ENCODE results near the gene ZNF560.

Gene ZNF560

GRCh38 chr19:9487016-9487415, 11.4 kb downstream of the ZNF560 start:
- no peaks in the 10 kb centered on the region for H3K36me3 ChIP-seq (ENCODE audit: control insufficient read depth in 4 of 4, insufficient read depth in 4 of 4, low read length in 3 of 4)
- H3K9me3 ChIP-seq (ENCODE audit: control extremely low read depth in 1 of 5, control insufficient read depth in 4 of 5, insufficient read depth in 2 of 5, low read depth in 1 of 5, low read length in 4 of 5): peaks cover 7 to 39% (median 30%) of the 10 kb centered on the region in 5 experiments
- ChIA-PET CTCF (no interaction called here), POLR2A (no interaction called here)
- 94% methylated on average over 2 of the region's 2 CpGs for WGBS (ENCODE audit: insufficient coverage)
- H3K4me3 ChIP-seq (ENCODE audit: control insufficient read depth in 1 of 7, extremely low read depth in 1 of 7, insufficient read depth in 4 of 7, low read depth in 2 of 7, low read length in 6 of 7): no peak overlapping the region
- no peaks in the 10 kb centered on the region for H3K27me3 ChIP-seq (replicated peaks in 2 of 5; ENCODE audit: control insufficient read depth in 4 of 5, insufficient read depth in 5 of 5, low read length in 4 of 5)
- DNase-seq: peak in 2 of 3 donors; percentile 14 to 28
- H3K27ac ChIP-seq (ENCODE audit: insufficient read depth in 1 of 2, low read depth in 1 of 2, low read length in 2 of 2, poor library complexity in 1 of 2, severe bottlenecking in 2 of 2): no peak overlapping the region
- H3K4me1 ChIP-seq (ENCODE audit: control extremely low read depth in 1 of 4, control insufficient read depth in 4 of 4, insufficient read depth in 4 of 4, low read length in 3 of 4): no peaks in the 10 kb centered on the region

GRCh38 chr19:9485140-9485539, 13.3 kb downstream of the ZNF560 start:
- CTCF ChIA-PET: no interaction called here
- POLR2A ChIA-PET: no interaction called here
- no peaks in the 10 kb centered on the region for H3K36me3 ChIP-seq (ENCODE audit: control insufficient read depth in 4 of 4, insufficient read depth in 4 of 4, low read length in 3 of 4)
- peaks cover 6 to 38% (median 28%) of the 10 kb centered on the region in 5 experiments for H3K9me3 ChIP-seq (ENCODE audit: control extremely low read depth in 1 of 5, control insufficient read depth in 4 of 5, insufficient read depth in 2 of 5, low read depth in 1 of 5, low read length in 4 of 5)
- 100% methylated on average over 1 of the region's 2 CpGs for WGBS (ENCODE audit: insufficient coverage)
- no peak overlapping the region for H3K4me3 ChIP-seq (ENCODE audit: control insufficient read depth in 1 of 7, extremely low read depth in 1 of 7, insufficient read depth in 4 of 7, low read depth in 2 of 7, low read length in 6 of 7)
- H3K27me3 ChIP-seq (replicated peaks in 2 of 5; ENCODE audit: control insufficient read depth in 4 of 5, insufficient read depth in 5 of 5, low read length in 4 of 5): no peaks in the 10 kb centered on the region
- no peak for DNase-seq
- no peaks in the 10 kb centered on the region for H3K4me1 ChIP-seq (ENCODE audit: control extremely low read depth in 1 of 4, control insufficient read depth in 4 of 4, insufficient read depth in 4 of 4, low read length in 3 of 4)
- H3K27ac ChIP-seq (ENCODE audit: insufficient read depth in 1 of 2, low read depth in 1 of 2, low read length in 2 of 2, poor library complexity in 1 of 2, severe bottlenecking in 2 of 2): no peak overlapping the region

GRCh38 chr19:9474975-9475374, 23.4 kb downstream of the ZNF560 start:
- ChIA-PET POLR2A (interaction anchor here (0.6 kb wide), 1 partner anchor 38 kb away, joined by 3 read pairs; no protein-coding TSS in a partner anchor), CTCF (no interaction called here)
- no peak for DNase-seq

GRCh38 chr19:9467161-9467560, 31.3 kb downstream of the ZNF560 start:
- WGBS (ENCODE audit: insufficient coverage): 100% methylated on average over 3 of the region's 7 CpGs
- POLR2A ChIA-PET: no interaction called here
- Histone ChIP-seq H3K27ac (ENCODE audit: insufficient read depth in 1 of 2, low read depth in 1 of 2, low read length in 2 of 2, poor library complexity in 1 of 2, severe bottlenecking in 2 of 2) (no peak overlapping the region), H3K36me3 (ENCODE audit: control insufficient read depth in 4 of 4, insufficient read depth in 4 of 4, low read length in 3 of 4) (no peaks in the 10 kb centered on the region), H3K27me3 (replicated peaks in 2 of 5; ENCODE audit: control insufficient read depth in 4 of 5, insufficient read depth in 5 of 5, low read length in 4 of 5) (no peaks in the 10 kb centered on the region), H3K9me3 (ENCODE audit: control extremely low read depth in 1 of 5, control insufficient read depth in 4 of 5, insufficient read depth in 2 of 5, low read depth in 1 of 5, low read length in 4 of 5) (peaks cover 13 to 71% (median 31%) of the 10 kb centered on the region in 5 experiments), H3K4me1 (ENCODE audit: control extremely low read depth in 1 of 4, control insufficient read depth in 4 of 4, insufficient read depth in 4 of 4, low read length in 3 of 4) (no peaks in the 10 kb centered on the region), H3K4me3 (ENCODE audit: control insufficient read depth in 1 of 7, extremely low read depth in 1 of 7, insufficient read depth in 4 of 7, low read depth in 2 of 7, low read length in 6 of 7) (no peak overlapping the region)
- CTCF ChIA-PET: no interaction called here
- no peak for DNase-seq

More at GRCh38 chr19:9474975-9475374, 23.4 kb downstream of the ZNF560 start:
- Histone ChIP-seq H3K4me3 (ENCODE audit: control insufficient read depth in 1 of 7, extremely low read depth in 1 of 7, insufficient read depth in 4 of 7, low read depth in 2 of 7, low read length in 6 of 7) (no peak overlapping the region), H3K27me3 (replicated peaks in 2 of 5; ENCODE audit: control insufficient read depth in 4 of 5, insufficient read depth in 5 of 5, low read length in 4 of 5) (no peaks in the 10 kb centered on the region), H3K27ac (ENCODE audit: insufficient read depth in 1 of 2, low read depth in 1 of 2, low read length in 2 of 2, poor library complexity in 1 of 2, severe bottlenecking in 2 of 2) (no peak overlapping the region), H3K4me1 (ENCODE audit: control extremely low read depth in 1 of 4, control insufficient read depth in 4 of 4, insufficient read depth in 4 of 4, low read length in 3 of 4) (no peaks in the 10 kb centered on the region), H3K36me3 (ENCODE audit: control insufficient read depth in 4 of 4, insufficient read depth in 4 of 4, low read length in 3 of 4) (no peaks in the 10 kb centered on the region), H3K9me3 (ENCODE audit: control extremely low read depth in 1 of 5, control insufficient read depth in 4 of 5, insufficient read depth in 2 of 5, low read depth in 1 of 5, low read length in 4 of 5) (peaks cover 6 to 28% (median 11%) of the 10 kb centered on the region in 5 experiments)

- DNase-seq: no peak
- no peak overlapping the region for H3K27ac ChIP-seq (ENCODE audit: insufficient read depth in 1 of 2, low read depth in 1 of 2, low read length in 2 of 2, poor library complexity in 1 of 2, severe bottlenecking in 2 of 2)
- H3K9me3 ChIP-seq (ENCODE audit: control extremely low read depth in 1 of 5, control insufficient read depth in 4 of 5, insufficient read depth in 2 of 5, low read depth in 1 of 5, low read length in 4 of 5): peaks cover 5 to 67% (median 29%) of the 10 kb centered on the region in 5 experiments
- H3K4me3 ChIP-seq (ENCODE audit: control insufficient read depth in 1 of 7, extremely low read depth in 1 of 7, insufficient read depth in 4 of 7, low read depth in 2 of 7, low read length in 6 of 7): no peak overlapping the region
- no peaks in the 10 kb centered on the region for H3K36me3 ChIP-seq (ENCODE audit: control insufficient read depth in 4 of 4, insufficient read depth in 4 of 4, low read length in 3 of 4)
- 91% methylated on average over 4 of the region's 4 CpGs for WGBS (ENCODE audit: insufficient coverage)
- H3K27me3 ChIP-seq (replicated peaks in 2 of 5; ENCODE audit: control insufficient read depth in 4 of 5, insufficient read depth in 5 of 5, low read length in 4 of 5): no peaks in the 10 kb centered on the region
- POLR2A ChIA-PET: no interaction called here
- no peaks in the 10 kb centered on the region for H3K4me1 ChIP-seq (ENCODE audit: control extremely low read depth in 1 of 4, control insufficient read depth in 4 of 4, insufficient read depth in 4 of 4, low read length in 3 of 4)
- CTCF ChIA-PET: no interaction called here
Measured at GRCh38 chr19:9461938-9462337, 36.5 kb downstream of the ZNF560 start.

GRCh38 chr19:9456018-9456689, 42.3 kb downstream of the ZNF560 start:
- Histone ChIP-seq H3K36me3 (ENCODE audit: control insufficient read depth in 4 of 4, insufficient read depth in 4 of 4, low read length in 3 of 4) (no peaks in the 10 kb centered on the region), H3K27ac (ENCODE audit: insufficient read depth in 1 of 2, low read depth in 1 of 2, low read length in 2 of 2, poor library complexity in 1 of 2, severe bottlenecking in 2 of 2) (no peak overlapping the region), H3K4me3 (ENCODE audit: control insufficient read depth in 1 of 7, extremely low read depth in 1 of 7, insufficient read depth in 4 of 7, low read depth in 2 of 7, low read length in 6 of 7) (no peak overlapping the region), H3K27me3 (replicated peaks in 2 of 5; ENCODE audit: control insufficient read depth in 4 of 5, insufficient read depth in 5 of 5, low read length in 4 of 5) (no peaks in the 10 kb centered on the region), H3K9me3 (ENCODE audit: control extremely low read depth in 1 of 5, control insufficient read depth in 4 of 5, insufficient read depth in 2 of 5, low read depth in 1 of 5, low read length in 4 of 5) (peaks cover 3 to 61% (median 34%) of the 10 kb centered on the region in 5 experiments), H3K4me1 (ENCODE audit: control extremely low read depth in 1 of 4, control insufficient read depth in 4 of 4, insufficient read depth in 4 of 4, low read length in 3 of 4) (no peaks in the 10 kb centered on the region)
- no peak for DNase-seq
- WGBS (ENCODE audit: insufficient coverage): 76% methylated on average over 5 of the region's 13 CpGs
- ChIA-PET POLR2A (no interaction called here), CTCF (no interaction called here)

GRCh38 chr19:9453953-9454352, 44.5 kb downstream of the ZNF560 start:
- POLR2A ChIA-PET: no interaction called here
- 84% methylated on average over 3 of the region's 4 CpGs for WGBS (ENCODE audit: insufficient coverage)
- H3K9me3 ChIP-seq (ENCODE audit: control extremely low read depth in 1 of 5, control insufficient read depth in 4 of 5, insufficient read depth in 2 of 5, low read depth in 1 of 5, low read length in 4 of 5): peaks cover 10 to 74% (median 30%) of the 10 kb centered on the region in 5 experiments

More at GRCh38 chr19:9453953-9454352, 44.5 kb downstream of the ZNF560 start:
- no peak for DNase-seq
- no peak overlapping the region for H3K27ac ChIP-seq (ENCODE audit: insufficient read depth in 1 of 2, low read depth in 1 of 2, low read length in 2 of 2, poor library complexity in 1 of 2, severe bottlenecking in 2 of 2)
- no peak overlapping the region for H3K4me3 ChIP-seq (ENCODE audit: control insufficient read depth in 1 of 7, extremely low read depth in 1 of 7, insufficient read depth in 4 of 7, low read depth in 2 of 7, low read length in 6 of 7)
- no peaks in the 10 kb centered on the region for H3K27me3 ChIP-seq (replicated peaks in 2 of 5; ENCODE audit: control insufficient read depth in 4 of 5, insufficient read depth in 5 of 5, low read length in 4 of 5)
- no peaks in the 10 kb centered on the region for H3K36me3 ChIP-seq (ENCODE audit: control insufficient read depth in 4 of 4, insufficient read depth in 4 of 4, low read length in 3 of 4)
- H3K4me1 ChIP-seq (ENCODE audit: control extremely low read depth in 1 of 4, control insufficient read depth in 4 of 4, insufficient read depth in 4 of 4, low read length in 3 of 4): no peaks in the 10 kb centered on the region
- CTCF ChIA-PET: interaction anchor here (0.6 kb wide), 1 partner anchor 188 kb away, joined by 3 read pairs; no protein-coding TSS in a partner anchor

All from common myeloid progenitor, CD34-positive (primary cell).